GM23338 (cell line): ENCODE results near the gene ARSB. TPM values are rescaled to one million over a fixed set of nuclear protein-coding genes. Genes with fewer than 3 reads are reported as not detected.

Source experiments
- ATAC-seq: fragments of 200-7000 bp; cut with Tn5 transposase; 3 replicates; pipeline ENCODE4 v1.9.1; 2020
- DNase-seq: peaks from one replicate; pipeline ENCODE4 v3.0.0-alpha.2; 2015; ENCODE audit warnings: low spot score
- H2AFZ ChIP-seq: fragments of 200-600 bp; sonication (generic); 2 replicates; pipeline ENCODE4 v1.8.0; 2016; ENCODE audit warnings: antibody characterized with exemption, mild to moderate bottlenecking, moderate library complexity
- H3F3A ChIP-seq: fragments of 200-600 bp; sonication (generic); replicated peaks from 2 replicates; pipeline ENCODE4 v1.8.0; 2017; ENCODE audit warnings: antibody characterized with exemption, mixed run types, low read depth
- H3K27ac ChIP-seq: fragments of 200-600 bp; sonication (generic); 2 replicates; pipeline ENCODE4 v1.6.1; 2016; ENCODE audit warnings: low read depth
- H3K27me3 ChIP-seq: fragments of 200-600 bp; sonication (generic); 2 replicates; pipeline ENCODE4 v1.8.0; 2016; ENCODE audit warnings: mild to moderate bottlenecking, mixed run types, moderate library complexity; ENCODE audit not compliant: insufficient read depth
- H3K36me3 ChIP-seq: fragments of 200-600 bp; sonication (generic); 2 replicates; pipeline ENCODE4 v1.8.0; 2016; ENCODE audit warnings: mild to moderate bottlenecking; ENCODE audit not compliant: insufficient read depth
- H3K4me1 ChIP-seq: fragments of 200-600 bp; sonication (generic); 2 replicates; pipeline ENCODE4 v1.8.0; 2016; ENCODE audit warnings: mild to moderate bottlenecking, moderate library complexity; ENCODE audit not compliant: insufficient read depth
- H3K4me2 ChIP-seq: fragments of 200-600 bp; sonication (generic); 2 replicates; pipeline ENCODE4 v1.7.1; 2017; ENCODE audit warnings: mixed run types
- H3K4me3 ChIP-seq: fragments of 200-600 bp; sonication (generic); 2 replicates; pipeline ENCODE4 v1.6.1; 2016; ENCODE audit warnings: mixed run types
- H3K79me2 ChIP-seq: fragments of 200-600 bp; sonication (generic); replicated peaks from 2 replicates; pipeline ENCODE4 v1.8.0; 2017; ENCODE audit warnings: mild to moderate bottlenecking; ENCODE audit not compliant: insufficient read depth
- H3K9me2 ChIP-seq: fragments of 200-600 bp; sonication (generic); 2 replicates; pipeline ENCODE4 v1.8.0; 2017; ENCODE audit not compliant: insufficient read depth
- H4K20me1 ChIP-seq: fragments of 200-600 bp; sonication (generic); replicated peaks from 2 replicates; pipeline ENCODE4 v1.8.0; 2017; ENCODE audit warnings: mild to moderate bottlenecking; ENCODE audit not compliant: insufficient read depth
- H3K27ac Mint-ChIP-seq: 2 replicates; pipeline ENCODE4 v1.8.0; 2020; ENCODE audit warnings: inconsistent platforms, mild to moderate bottlenecking, moderate library complexity, mixed read lengths
- H3K27me3 Mint-ChIP-seq: 3 replicates; pipeline ENCODE4 v1.8.0; 2022; ENCODE audit warnings: low read depth, mild to moderate bottlenecking, moderate library complexity, mixed read lengths, inconsistent platforms; ENCODE audit not compliant: insufficient read depth, poor library complexity
- H3K36me3 Mint-ChIP-seq: 3 replicates; pipeline ENCODE4 v1.8.0; 2021; ENCODE audit warnings: low read depth, mild to moderate bottlenecking, inconsistent platforms, moderate library complexity, mixed read lengths
- H3K4me1 Mint-ChIP-seq: 3 replicates; pipeline ENCODE4 v1.8.0; 2020; ENCODE audit warnings: mild to moderate bottlenecking, inconsistent platforms, mixed read lengths
- H3K4me3 Mint-ChIP-seq: 3 replicates; pipeline ENCODE4 v1.8.0; 2021; ENCODE audit warnings: moderate library complexity, mild to moderate bottlenecking, inconsistent platforms, mixed read lengths
- H3K9me3 Mint-ChIP-seq: 3 replicates; pipeline ENCODE4 v1.8.0; 2020; ENCODE audit warnings: moderate library complexity, mild to moderate bottlenecking, inconsistent platforms, mixed read lengths
- CTCF ChIP-seq, 2 experiments: fragments of 200-600 bp in 1 of 2; sonication (generic) in 1 of 2; conservative IDR thresholded peaks; 2 replicates each; pipeline versions ENCODE4 v1.5.1 to v1.6.1; 2016 to 2017; ENCODE audit warnings: antibody characterized with exemption in 2 of 2, low read depth in 2 of 2, mild to moderate bottlenecking in 2 of 2, moderate library complexity in 1 of 2
- EZH2phosphoT487 ChIP-seq: fragments of 200-600 bp; sonication (generic); IDR thresholded peaks from one replicate; pipeline ENCODE4 v1.8.1; 2018; ENCODE audit warnings: antibody characterized with exemption; ENCODE audit not compliant: unreplicated experiment
- JUNB ChIP-seq: IDR thresholded peaks from one replicate; pipeline ENCODE4 v1.6.1; 2016; ENCODE audit warnings: antibody characterized with exemption; ENCODE audit not compliant: unreplicated experiment
- POLR2AphosphoS5 ChIP-seq: IDR thresholded peaks from 2 replicates; pipeline ENCODE4 v1.6.1; 2016; ENCODE audit warnings: antibody characterized with exemption, low read depth
- STAT1 ChIP-seq: IDR thresholded peaks from one replicate; pipeline ENCODE4 v1.6.1; 2016; ENCODE audit warnings: antibody characterized with exemption; ENCODE audit not compliant: unreplicated experiment
- ZNF114 ChIP-seq: fragments of 250-450 bp; sonication (Bioruptor Pico); IDR thresholded peaks from 2 replicates; pipeline ENCODE4 v1.5.0; 2020; ENCODE audit warnings: mild to moderate bottlenecking, moderate library complexity
- ZNF331 ChIP-seq: fragments of 250-450 bp; sonication (Bioruptor Pico); IDR thresholded peaks from 2 replicates; pipeline ENCODE4 v1.5.0; 2020; ENCODE audit warnings: low read depth, mild to moderate bottlenecking, moderate library complexity
- polyA plus RNA-seq: library from polyadenylated mRNA; unstranded; fragments of >200 nt; fragmentation: Nextera tagmentation; extraction: Ambion mirVana; gene quantifications from 2 replicates; pipeline ENCODE4 v1.2.1, GENCODE V29; 2016
- total RNA-seq: library from RNA; depleted of rRNA; stranded (reverse); fragments of >200 nt; shearing (Covaris generic); gene quantifications from 2 replicates; pipeline ENCODE4 v1.2.3, GENCODE V29; 2014
- TF ChIP-seq, protein P1 (sequence below): IDR thresholded peaks from 2 replicates; pipeline ENCODE4 v1.6.1; 2016; ENCODE audit warnings: antibody characterized with exemption
- TF ChIP-seq, protein P2 (sequence below): IDR thresholded peaks from one replicate; pipeline ENCODE4 v1.6.1; 2018; ENCODE audit warnings: antibody characterized with exemption; ENCODE audit not compliant: unreplicated experiment

Gene ARSB
- total and polyA plus RNA-seq, 2 experiments from 2014 or later = 7.4 to 24.6 TPM

- Mint-ChIP-seq H3K9me3 (peaks cover 10% of the 10 kb centered on the region), H3K4me3 (no peak overlapping the region), H3K36me3 (peaks cover 16% of the 10 kb centered on the region), H3K4me1 (no peaks in the 10 kb centered on the region), H3K27ac (no peak overlapping the region), H3K27me3 (peaks cover under 1% of the 10 kb centered on the region)
- no peaks in the 10 kb centered on the region for H3K9me2 ChIP-seq
- no peaks in the 10 kb centered on the region for H4K20me1 ChIP-seq
- no peaks in the 10 kb centered on the region for H3F3A ChIP-seq
- ATAC-seq (no peak), DNase-seq (no peak)
- H3K79me2 ChIP-seq = no peaks in the 10 kb centered on the region
- no peak overlapping the region for H3K4me2 ChIP-seq
- no peaks in the 10 kb centered on the region for H3K27me3 ChIP-seq
- H3K4me3 ChIP-seq = no peak overlapping the region
- H3K36me3 ChIP-seq = no peaks in the 10 kb centered on the region
- 0 out of 2 replicates have a peak, but pooled peaks cover 4% of the 10 kb centered on the region for H3K4me1 ChIP-seq
- H2AFZ ChIP-seq = no peak overlapping the region
- no peak overlapping the region for H3K27ac ChIP-seq
- no peak for TF ChIP-seq POLR2AphosphoS5
These were observed 183.7 kb downstream of the ARSB start for GRCh38 chr5:78801413-78801812.

DNA sequence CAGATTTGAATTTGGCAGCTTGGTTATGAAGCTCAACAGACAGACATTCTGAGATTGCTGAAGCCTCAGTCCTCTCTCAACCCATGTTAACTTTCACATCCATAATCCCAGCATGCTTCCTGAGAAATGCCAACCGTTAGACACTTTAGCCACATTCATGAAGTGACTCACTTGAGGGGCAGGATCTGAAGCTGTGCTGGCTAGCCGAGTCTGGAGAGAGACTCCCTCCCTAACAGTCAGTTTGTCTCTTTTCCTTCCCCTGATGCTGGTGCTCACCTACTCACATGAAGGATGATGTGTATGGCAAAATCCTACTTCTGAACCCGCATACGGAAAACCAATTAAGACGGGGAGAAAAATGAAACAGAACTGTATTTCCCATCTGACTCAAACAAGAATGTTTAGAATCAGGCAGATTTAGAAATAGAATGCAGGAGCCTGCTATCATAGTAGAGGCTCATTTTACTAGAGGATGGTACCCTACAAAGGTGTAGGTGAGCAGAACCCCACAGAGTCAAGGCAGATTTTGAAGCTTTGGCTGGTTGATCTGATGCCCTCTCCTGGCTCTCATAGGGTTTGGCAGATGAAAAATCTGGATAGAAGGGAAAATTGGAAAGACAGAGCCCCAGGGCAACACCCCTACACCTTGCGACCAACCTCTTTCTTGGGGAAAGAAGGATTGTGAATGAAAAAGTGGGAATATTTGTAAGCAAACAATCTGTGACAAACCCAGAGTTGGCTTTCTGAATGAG lies 185.7 kb downstream of the ARSB start:
- Mint-ChIP-seq H3K9me3 (peaks cover 10% of the 10 kb centered on the region), H3K36me3 (peaks cover 16% of the 10 kb centered on the region), H3K4me1 (peaks cover under 1% of the 10 kb centered on the region; the same call in 2 of the 3 replicates), H3K27me3 (no peaks in the 10 kb centered on the region), H3K27ac (no peak overlapping the region), H3K4me3 (no peak overlapping the region)
- Histone ChIP-seq H2AFZ (no peak overlapping the region), H3K4me1 (0 out of 2 replicates have a peak, but pooled peaks cover 4% of the 10 kb centered on the region), H3K4me3 (no peak overlapping the region), H4K20me1 (no peaks in the 10 kb centered on the region), H3K79me2 (no peaks in the 10 kb centered on the region), H3K4me2 (no peak overlapping the region), H3F3A (no peaks in the 10 kb centered on the region), H3K36me3 (no peaks in the 10 kb centered on the region), H3K27me3 (no peaks in the 10 kb centered on the region), H3K9me2 (no peaks in the 10 kb centered on the region), H3K27ac (no peak overlapping the region)
- DNase-seq (no peak), ATAC-seq (peak; percentile 34; the same call in 1 of the 3 replicates)
- TF ChIP-seq, protein P1, sequence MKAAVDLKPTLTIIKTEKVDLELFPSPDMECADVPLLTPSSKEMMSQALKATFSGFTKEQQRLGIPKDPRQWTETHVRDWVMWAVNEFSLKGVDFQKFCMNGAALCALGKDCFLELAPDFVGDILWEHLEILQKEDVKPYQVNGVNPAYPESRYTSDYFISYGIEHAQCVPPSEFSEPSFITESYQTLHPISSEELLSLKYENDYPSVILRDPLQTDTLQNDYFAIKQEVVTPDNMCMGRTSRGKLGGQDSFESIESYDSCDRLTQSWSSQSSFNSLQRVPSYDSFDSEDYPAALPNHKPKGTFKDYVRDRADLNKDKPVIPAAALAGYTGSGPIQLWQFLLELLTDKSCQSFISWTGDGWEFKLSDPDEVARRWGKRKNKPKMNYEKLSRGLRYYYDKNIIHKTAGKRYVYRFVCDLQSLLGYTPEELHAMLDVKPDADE = no peak
- TF ChIP-seq JUNB (no peak), EZH2phosphoT487 (no peak), CTCF (conservative IDR thresholded peaks at IDR 0.05; ENCODE audit: low read depth in 2 of 2) (peak; percentile 31 to 55)

DNA sequence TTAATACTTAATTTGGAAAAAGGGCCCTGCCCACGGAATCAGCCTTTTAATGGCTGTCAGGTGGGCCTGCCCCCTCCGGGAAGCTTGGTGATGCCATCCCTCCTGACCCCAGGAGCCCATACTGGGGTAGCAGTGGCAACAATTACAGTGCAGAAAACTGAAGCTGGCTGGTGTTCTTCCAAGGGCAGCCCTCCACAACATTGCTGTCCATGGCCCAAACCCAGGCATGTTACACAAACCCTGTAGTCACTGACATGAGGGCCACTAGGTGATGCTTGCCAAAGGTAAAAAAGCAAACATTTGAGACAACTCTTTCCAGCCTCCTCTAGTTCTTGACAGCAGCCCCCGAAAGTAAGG lies 186.5 kb downstream of the ARSB start:
- Histone ChIP-seq H3K27me3 (no peaks in the 10 kb centered on the region), H3K79me2 (no peaks in the 10 kb centered on the region), H3K4me3 (no peak overlapping the region), H3K9me2 (no peaks in the 10 kb centered on the region), H3K36me3 (no peaks in the 10 kb centered on the region), H4K20me1 (no peaks in the 10 kb centered on the region), H3K4me1 (0 out of 2 replicates have a peak, but pooled peaks cover 4% of the 10 kb centered on the region), H3K27ac (no peak overlapping the region), H3F3A (no peaks in the 10 kb centered on the region), H3K4me2 (no peak overlapping the region), H2AFZ (no peak overlapping the region)
- Mint-ChIP-seq H3K4me3 (no peak overlapping the region), H3K36me3 (peaks cover 16% of the 10 kb centered on the region), H3K27ac (no peak overlapping the region), H3K4me1 (peaks cover 4% of the 10 kb centered on the region; the same call in 2 of the 3 replicates), H3K9me3 (peaks cover 10% of the 10 kb centered on the region), H3K27me3 (no peaks in the 10 kb centered on the region)
- ATAC-seq = no peak
- no peak for DNase-seq
- TF ChIP-seq STAT1 (no peak), POLR2AphosphoS5 (no peak), ZNF114 (CRISPR knock-in tag) (no peak), ZNF331 (no peak), CTCF (conservative IDR thresholded peaks at IDR 0.05; ENCODE audit: low read depth in 2 of 2) (no peak)
- TF ChIP-seq, protein P2, sequence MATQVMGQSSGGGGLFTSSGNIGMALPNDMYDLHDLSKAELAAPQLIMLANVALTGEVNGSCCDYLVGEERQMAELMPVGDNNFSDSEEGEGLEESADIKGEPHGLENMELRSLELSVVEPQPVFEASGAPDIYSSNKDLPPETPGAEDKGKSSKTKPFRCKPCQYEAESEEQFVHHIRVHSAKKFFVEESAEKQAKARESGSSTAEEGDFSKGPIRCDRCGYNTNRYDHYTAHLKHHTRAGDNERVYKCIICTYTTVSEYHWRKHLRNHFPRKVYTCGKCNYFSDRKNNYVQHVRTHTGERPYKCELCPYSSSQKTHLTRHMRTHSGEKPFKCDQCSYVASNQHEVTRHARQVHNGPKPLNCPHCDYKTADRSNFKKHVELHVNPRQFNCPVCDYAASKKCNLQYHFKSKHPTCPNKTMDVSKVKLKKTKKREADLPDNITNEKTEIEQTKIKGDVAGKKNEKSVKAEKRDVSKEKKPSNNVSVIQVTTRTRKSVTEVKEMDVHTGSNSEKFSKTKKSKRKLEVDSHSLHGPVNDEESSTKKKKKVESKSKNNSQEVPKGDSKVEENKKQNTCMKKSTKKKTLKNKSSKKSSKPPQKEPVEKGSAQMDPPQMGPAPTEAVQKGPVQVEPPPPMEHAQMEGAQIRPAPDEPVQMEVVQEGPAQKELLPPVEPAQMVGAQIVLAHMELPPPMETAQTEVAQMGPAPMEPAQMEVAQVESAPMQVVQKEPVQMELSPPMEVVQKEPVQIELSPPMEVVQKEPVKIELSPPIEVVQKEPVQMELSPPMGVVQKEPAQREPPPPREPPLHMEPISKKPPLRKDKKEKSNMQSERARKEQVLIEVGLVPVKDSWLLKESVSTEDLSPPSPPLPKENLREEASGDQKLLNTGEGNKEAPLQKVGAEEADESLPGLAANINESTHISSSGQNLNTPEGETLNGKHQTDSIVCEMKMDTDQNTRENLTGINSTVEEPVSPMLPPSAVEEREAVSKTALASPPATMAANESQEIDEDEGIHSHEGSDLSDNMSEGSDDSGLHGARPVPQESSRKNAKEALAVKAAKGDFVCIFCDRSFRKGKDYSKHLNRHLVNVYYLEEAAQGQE = no peak
